Measurements from ENCODE around the gene MAP4K3.

The MAP4K3 gene

GRCh38 chr2:39447266-39448168 is 10.4 kb upstream of the MAP4K3 start:
- TF ChIP-seq CTCF (IDR thresholded peaks at IDR 0.05; ENCODE audit: low read depth, low read length, missing control alignments) = no peak
- no peak for DNase-seq (ENCODE audit: low read depth)
- H3K4me3 ChIP-seq (ENCODE audit: low read depth, low read length) = no peak overlapping the region

GRCh38 chr2:39445934-39446333 is 8.8 kb upstream of the MAP4K3 start:
- no peak for TF ChIP-seq CTCF (IDR thresholded peaks at IDR 0.05; ENCODE audit: low read depth, low read length, missing control alignments)
- no peak overlapping the region for H3K4me3 ChIP-seq (ENCODE audit: low read depth, low read length)
- no peak for DNase-seq (ENCODE audit: low read depth)

GRCh38 chr2:39443009-39443408 is 5.9 kb upstream of the MAP4K3 start:
- no peak for DNase-seq (ENCODE audit: low read depth)
- no peak overlapping the region for H3K4me3 ChIP-seq (ENCODE audit: low read depth, low read length)
- no peak for TF ChIP-seq CTCF (IDR thresholded peaks at IDR 0.05; ENCODE audit: low read depth, low read length, missing control alignments)

- peak overlapping the region; percentile 97 for H3K4me3 ChIP-seq (ENCODE audit: low read depth, low read length)
- no peak for TF ChIP-seq CTCF (IDR thresholded peaks at IDR 0.05; ENCODE audit: low read depth, low read length, missing control alignments)
- peak; percentile 70 for DNase-seq (ENCODE audit: low read depth)
Measured at GRCh38 chr2:39437522-39438296, 624 bp upstream of the MAP4K3 start.

- no peak for DNase-seq (ENCODE audit: low read depth)
- peak overlapping the region; percentile 97 for H3K4me3 ChIP-seq (ENCODE audit: low read depth, low read length)
- TF ChIP-seq CTCF (IDR thresholded peaks at IDR 0.05; ENCODE audit: low read depth, low read length, missing control alignments) = peak; percentile 4
Measured at GRCh38 chr2:39435741-39436591, 1.1 kb downstream of the MAP4K3 start.

GRCh38 chr2:39435234-39435633 is 1.9 kb downstream of the MAP4K3 start:
- H3K4me3 ChIP-seq (ENCODE audit: low read depth, low read length) = peak overlapping the region; percentile 97; the same call in 1 of the 2 replicates
- DNase-seq (ENCODE audit: low read depth) = no peak
- TF ChIP-seq CTCF (IDR thresholded peaks at IDR 0.05; ENCODE audit: low read depth, low read length, missing control alignments) = no peak

All from GM12864 (cell line).